Chondrocyte (in vitro differentiated cells): ENCODE measurements around the gene HIF3A. TPM values are rescaled to one million over a fixed set of nuclear protein-coding genes. Genes with fewer than 3 reads are reported as not detected.
A peak's percentile ranks its signal among the peaks of the same experiment; 100 is the strongest.

ENCODE experiments used
- DNase-seq: peaks from one replicate; pipeline ENCODE4 v3.0.0; 2021; ENCODE audit warnings: mixed read lengths, low spot score
- H3K27ac Mint-ChIP-seq: one replicate; pipeline ENCODE4 v1.8.0; 2021; ENCODE audit warnings: mild to moderate bottlenecking, moderate library complexity, mixed read lengths; ENCODE audit not compliant: unreplicated experiment
- H3K27me3 Mint-ChIP-seq: 2 replicates; pipeline ENCODE4 v1.8.0; 2021; ENCODE audit warnings: low read depth, mixed read lengths
- H3K36me3 Mint-ChIP-seq: 2 replicates; pipeline ENCODE4 v1.8.0; 2021; ENCODE audit warnings: low read depth, mixed read lengths
- H3K4me1 Mint-ChIP-seq: 2 replicates; pipeline ENCODE4 v1.8.0; 2021; ENCODE audit warnings: low read depth, mild to moderate bottlenecking, mixed read lengths
- H3K4me3 Mint-ChIP-seq: one replicate; pipeline ENCODE4 v1.8.0; 2021; ENCODE audit warnings: mild to moderate bottlenecking, moderate library complexity, mixed read lengths; ENCODE audit not compliant: unreplicated experiment
- H3K9me3 Mint-ChIP-seq: 2 replicates; pipeline ENCODE4 v1.8.0; 2021; ENCODE audit warnings: low read depth, mixed read lengths
- total RNA-seq: library from RNA; stranded (reverse); gene quantifications from 3 replicates; pipeline ENCODE4 v1.2.1, GENCODE V29; 2021
- TF ChIP-seq, protein P1 (sequence below): fragments of 200-600 bp; sonication (generic); IDR thresholded peaks from 2 replicates; pipeline ENCODE4 v1.5.0; 2021; ENCODE audit warnings: antibody characterized with exemption, mild to moderate bottlenecking, moderate library complexity

Gene HIF3A
- total RNA-seq, 1 donor from 2014 or later: 88.1 TPM

DNA sequence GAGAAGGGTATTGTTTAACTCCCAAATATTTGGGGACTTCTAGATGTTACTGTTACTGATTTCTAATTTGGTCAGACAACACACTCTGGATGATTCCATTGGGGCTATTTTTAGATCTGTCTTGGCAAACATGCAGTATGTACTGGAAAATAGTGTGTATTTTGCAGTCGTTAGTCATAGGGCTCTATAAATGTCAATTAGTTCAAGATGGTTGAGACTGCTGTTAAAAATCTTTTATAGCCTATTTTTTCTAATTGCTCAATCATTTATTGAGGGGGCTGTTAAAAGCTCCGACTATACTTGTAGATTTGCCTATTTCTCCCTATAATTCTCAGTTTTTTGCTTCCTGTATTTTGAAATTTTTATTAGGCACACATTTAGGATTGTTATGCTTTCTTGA, 81.4 kb downstream of the HIF3A start:
- no peak for DNase-seq
- Mint-ChIP-seq H3K9me3 (no peaks in the 10 kb centered on the region), H3K4me1 (peaks cover 67% of the 10 kb centered on the region), H3K27ac (peak overlapping the region; percentile 81), H3K27me3 (no peaks in the 10 kb centered on the region), H3K4me3 (no peak overlapping the region), H3K36me3 (peaks cover 35% of the 10 kb centered on the region)
- TF ChIP-seq, protein P1, sequence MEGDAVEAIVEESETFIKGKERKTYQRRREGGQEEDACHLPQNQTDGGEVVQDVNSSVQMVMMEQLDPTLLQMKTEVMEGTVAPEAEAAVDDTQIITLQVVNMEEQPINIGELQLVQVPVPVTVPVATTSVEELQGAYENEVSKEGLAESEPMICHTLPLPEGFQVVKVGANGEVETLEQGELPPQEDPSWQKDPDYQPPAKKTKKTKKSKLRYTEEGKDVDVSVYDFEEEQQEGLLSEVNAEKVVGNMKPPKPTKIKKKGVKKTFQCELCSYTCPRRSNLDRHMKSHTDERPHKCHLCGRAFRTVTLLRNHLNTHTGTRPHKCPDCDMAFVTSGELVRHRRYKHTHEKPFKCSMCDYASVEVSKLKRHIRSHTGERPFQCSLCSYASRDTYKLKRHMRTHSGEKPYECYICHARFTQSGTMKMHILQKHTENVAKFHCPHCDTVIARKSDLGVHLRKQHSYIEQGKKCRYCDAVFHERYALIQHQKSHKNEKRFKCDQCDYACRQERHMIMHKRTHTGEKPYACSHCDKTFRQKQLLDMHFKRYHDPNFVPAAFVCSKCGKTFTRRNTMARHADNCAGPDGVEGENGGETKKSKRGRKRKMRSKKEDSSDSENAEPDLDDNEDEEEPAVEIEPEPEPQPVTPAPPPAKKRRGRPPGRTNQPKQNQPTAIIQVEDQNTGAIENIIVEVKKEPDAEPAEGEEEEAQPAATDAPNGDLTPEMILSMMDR: no peak

DNA sequence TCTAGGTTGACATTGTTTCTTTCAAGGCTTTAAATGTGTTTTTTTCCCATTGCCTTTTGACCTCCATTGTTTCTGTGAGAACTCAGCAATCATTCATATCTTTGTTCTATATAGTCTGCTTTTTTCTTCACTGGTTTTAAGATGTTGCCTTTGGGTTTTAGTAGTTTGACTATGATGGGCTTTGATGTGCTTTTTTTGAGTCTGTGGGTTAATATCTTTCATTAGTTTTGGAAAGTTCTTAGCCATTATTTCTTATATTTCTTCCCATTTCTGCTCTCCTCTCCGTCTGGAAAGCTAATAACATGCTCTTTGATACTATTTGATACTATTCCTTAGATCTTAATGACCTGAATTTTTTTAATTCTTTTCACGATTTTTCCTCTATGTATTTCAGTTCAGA, 83.8 kb downstream of the HIF3A start:
- peaks cover 53% of the 10 kb centered on the region for H3K4me1 Mint-ChIP-seq
- H3K27ac Mint-ChIP-seq: peak overlapping the region; percentile 38
- no peak overlapping the region for H3K4me3 Mint-ChIP-seq
- no peak for DNase-seq
- H3K9me3 Mint-ChIP-seq: no peaks in the 10 kb centered on the region
- H3K27me3 Mint-ChIP-seq: no peaks in the 10 kb centered on the region
- TF ChIP-seq, protein P1: no peak
- peaks cover 47% of the 10 kb centered on the region for H3K36me3 Mint-ChIP-seq

GRCh38 chr19:46381346-46381745, 84.5 kb downstream of the HIF3A start:
- Mint-ChIP-seq H3K9me3 (no peaks in the 10 kb centered on the region), H3K4me1 (peaks cover 47% of the 10 kb centered on the region), H3K27ac (no peak overlapping the region), H3K4me3 (no peak overlapping the region), H3K27me3 (no peaks in the 10 kb centered on the region), H3K36me3 (peaks cover 44% of the 10 kb centered on the region)
- TF ChIP-seq, protein P1: no peak
- DNase-seq: no peak

GRCh38 chr19:46381756-46382345, 85.0 kb downstream of the HIF3A start:
- Mint-ChIP-seq H3K27ac (no peak overlapping the region), H3K4me1 (peaks cover 46% of the 10 kb centered on the region), H3K36me3 (peaks cover 41% of the 10 kb centered on the region), H3K27me3 (no peaks in the 10 kb centered on the region), H3K4me3 (no peak overlapping the region), H3K9me3 (no peaks in the 10 kb centered on the region)
- TF ChIP-seq, protein P1: no peak
- no peak for DNase-seq

DNA sequence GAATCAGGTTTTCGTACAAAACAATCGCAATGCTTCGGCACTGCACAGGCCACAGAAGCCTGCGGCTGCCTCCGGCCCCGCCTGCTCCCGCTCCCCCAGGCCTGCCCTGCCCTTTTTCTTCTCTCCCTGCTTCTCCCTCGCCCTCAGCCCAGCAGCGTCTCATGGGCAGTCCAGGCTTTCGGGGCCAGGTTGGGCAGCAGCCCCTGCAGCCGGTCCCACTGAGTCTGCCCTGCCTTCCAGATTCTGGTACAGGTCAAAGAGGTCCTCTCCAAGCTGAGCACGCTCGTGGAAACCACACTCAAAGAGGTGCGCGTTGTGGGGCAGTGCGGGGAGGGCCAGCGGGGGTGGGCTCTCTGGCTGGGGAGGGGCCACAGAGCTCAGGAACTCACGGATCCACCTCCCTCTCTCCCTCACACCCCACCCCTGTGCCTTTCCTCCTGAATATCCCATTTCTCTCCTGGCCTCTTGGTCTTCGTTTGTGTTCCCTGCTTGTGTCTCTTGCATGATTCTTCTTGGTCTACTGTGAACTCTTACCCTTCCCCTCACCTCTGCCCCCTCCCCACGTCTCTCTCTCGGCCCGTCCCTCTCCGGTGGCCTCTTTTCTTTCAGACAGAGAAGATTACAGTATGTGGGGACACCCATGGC, 86.5 kb downstream of the HIF3A start:
- TF ChIP-seq, protein P1: no peak
- no peak overlapping the region for H3K27ac Mint-ChIP-seq
- H3K4me3 Mint-ChIP-seq: no peak overlapping the region
- H3K27me3 Mint-ChIP-seq: no peaks in the 10 kb centered on the region
- peaks cover 33% of the 10 kb centered on the region for H3K4me1 Mint-ChIP-seq
- H3K9me3 Mint-ChIP-seq: no peaks in the 10 kb centered on the region
- DNase-seq: peak; percentile 41
- H3K36me3 Mint-ChIP-seq: peaks cover 48% of the 10 kb centered on the region
